NCI-H2107 treated with DMSO at 0.1 percent for 48 hours (cell line): ENCODE measurements around the gene OR56B1.
"Not testable (repeated sequence)": the region's sequence is repeated elsewhere in the genome, so short reads cannot be mapped to it uniquely, and the experiment has no call there.

Experiments used
- DNase-seq: peaks from one replicate; lab custom pipeline; 2025; ENCODE audit not compliant: unreplicated experiment; lab: John Stamatoyannopoulos, UW

The OR56B1 gene

GRCh38 chr11:5736396-5736795 lies at the start of gene OR56B1:
Gene OR56B1, plus strand, starts transcription at chr11:5736448. Its CDS starts 69 bp downstream, at chr11:5736517.
- no peak for DNase-seq

GRCh38 chr11:5688482-5688881 lies 47.8 kb upstream of the OR56B1 start:
- DNase-seq, result no peak

GRCh38 chr11:5689551-5689983 lies 46.7 kb upstream of the OR56B1 start, which contains the start of gene TRIM22:
Gene TRIM22, plus strand, starts transcription at chr11:5689790. Its CDS starts 6,443 bp downstream, at chr11:5696233.
- no peak for DNase-seq

GRCh38 chr11:5690216-5690615 lies 46.0 kb upstream of the OR56B1 start:
- no peak for DNase-seq

GRCh38 chr11:5690736-5691135 lies 45.5 kb upstream of the OR56B1 start:
- DNase-seq, result no peak

- DNase-seq, result not testable (repeated sequence)
Measured at GRCh38 chr11:5691238-5691963, 44.8 kb upstream of the OR56B1 start.

GRCh38 chr11:5691964-5692361 lies 44.3 kb upstream of the OR56B1 start:
- no peak for DNase-seq

GRCh38 chr11:5694642-5695041 lies 41.6 kb upstream of the OR56B1 start:
- DNase-seq, result no peak

- no peak for DNase-seq
Measured at GRCh38 chr11:5695580-5695979, 40.7 kb upstream of the OR56B1 start.

GRCh38 chr11:5696210-5696609 lies 40.0 kb upstream of the OR56B1 start:
- no peak for DNase-seq

GRCh38 chr11:5698281-5698680 lies 38.0 kb upstream of the OR56B1 start:
- no peak for DNase-seq

- DNase-seq, result no peak
Measured at GRCh38 chr11:5700421-5701054, 35.7 kb upstream of the OR56B1 start.

- no peak for DNase-seq
Measured at GRCh38 chr11:5701055-5701577, 35.1 kb upstream of the OR56B1 start.

- DNase-seq, result no peak
Measured at GRCh38 chr11:5703741-5704536, 32.3 kb upstream of the OR56B1 start.

- no peak for DNase-seq
Measured at GRCh38 chr11:5705688-5706087, 30.6 kb upstream of the OR56B1 start.

GRCh38 chr11:5712507-5712906 lies 23.7 kb upstream of the OR56B1 start:
- no peak for DNase-seq

- no peak for DNase-seq
Measured at GRCh38 chr11:5713695-5714094, 22.6 kb upstream of the OR56B1 start.

GRCh38 chr11:5716518-5716917 lies 19.7 kb upstream of the OR56B1 start:
- DNase-seq, result not testable (repeated sequence)

GRCh38 chr11:5719703-5720495 lies 16.3 kb upstream of the OR56B1 start:
- no peak for DNase-seq

- no peak for DNase-seq
Measured at GRCh38 chr11:5722622-5723021, 13.6 kb upstream of the OR56B1 start.

GRCh38 chr11:5726351-5726750 lies 9.9 kb upstream of the OR56B1 start:
- DNase-seq, result no peak
